NB4 (cell line): ENCODE data around the gene ANKRD60.

Experiments
- CTCF ChIP-seq: IDR thresholded peaks from one replicate; pipeline ENCODE4 v1.5.1; 2012; ENCODE audit warnings: low read depth, low read length
- MYC ChIP-seq: IDR thresholded peaks from 2 replicates; pipeline ENCODE4 v1.6.1; 2011; ENCODE audit warnings: low read depth, low read length
- POLR2A ChIP-seq: IDR thresholded peaks from 2 replicates; pipeline ENCODE4 v1.6.1; 2011; ENCODE audit warnings: mild to moderate bottlenecking; ENCODE audit not compliant: insufficient read length; ENCODE audit errors: extremely low read depth

DNA sequence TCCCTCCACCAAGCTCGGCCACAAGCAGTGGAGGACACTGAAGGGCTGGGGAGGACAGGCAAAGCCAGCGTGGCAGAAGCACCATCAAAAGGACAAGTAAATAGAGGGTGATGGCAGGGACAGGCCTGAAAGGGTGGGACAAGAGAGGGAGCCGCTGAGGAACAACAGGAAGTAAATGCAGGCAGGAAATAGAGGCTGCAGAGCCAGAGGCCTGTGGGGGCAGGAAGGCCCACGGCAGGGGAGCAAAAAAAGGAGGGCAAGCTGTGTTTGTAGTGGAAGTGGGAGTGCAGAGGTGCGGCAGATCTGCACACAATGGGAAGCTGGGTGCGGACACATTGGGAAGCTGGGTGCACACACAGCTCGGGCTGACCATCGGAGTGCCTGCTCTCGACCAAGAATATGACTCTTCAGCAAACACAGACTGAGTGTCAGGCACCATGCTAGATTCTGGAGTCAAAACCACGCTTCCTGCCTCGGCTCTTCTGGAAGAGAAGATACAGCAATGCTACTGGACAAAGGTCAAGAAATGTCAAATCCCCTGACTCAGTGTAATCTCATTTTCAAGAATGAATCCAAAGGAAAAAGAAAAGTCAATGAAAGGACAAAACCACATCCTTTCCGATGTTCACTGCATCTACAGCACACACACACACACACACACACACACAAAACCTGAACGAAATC lies 40.6 kb upstream of the ANKRD60 start:
- TF ChIP-seq MYC = no peak
- TF ChIP-seq CTCF = no peak
- no peak for TF ChIP-seq POLR2A
